VCaP (cell line): ENCODE results near the gene SIGLEC5.

Experiments used
- H3K27ac ChIP-seq: fragments of 450-650 bp; 2 replicates; pipeline ENCODE4 v1.5.1; 2017
- TF ChIP-seq, protein P1 (sequence below): fragments of 450-650 bp; conservative IDR thresholded peaks from 2 replicates; pipeline ENCODE4 v1.5.1; 2017; ENCODE audit warnings: mild to moderate bottlenecking, moderate library complexity

Gene SIGLEC5

DNA sequence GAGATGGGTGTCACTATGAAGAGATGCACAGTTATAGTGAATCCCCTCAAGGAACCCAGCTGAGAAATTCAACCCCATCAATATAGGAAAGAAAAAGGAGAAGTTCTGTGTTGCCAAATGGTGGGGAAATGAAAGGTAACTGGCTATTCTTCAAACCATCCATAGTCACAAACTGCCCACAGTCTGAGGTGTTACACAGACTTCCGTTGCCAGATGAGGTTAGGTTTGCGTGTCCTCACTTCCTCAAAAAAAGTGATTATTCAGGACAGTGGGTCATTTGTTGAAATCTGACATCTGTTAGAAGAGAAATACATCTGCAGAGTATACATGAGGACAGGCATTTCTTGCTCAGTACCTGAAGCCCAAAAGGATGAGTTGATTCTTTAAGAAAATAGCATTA lies 9.0 kb downstream of the SIGLEC5 start:
- no peak overlapping the region for H3K27ac ChIP-seq
- TF ChIP-seq, protein P1, sequence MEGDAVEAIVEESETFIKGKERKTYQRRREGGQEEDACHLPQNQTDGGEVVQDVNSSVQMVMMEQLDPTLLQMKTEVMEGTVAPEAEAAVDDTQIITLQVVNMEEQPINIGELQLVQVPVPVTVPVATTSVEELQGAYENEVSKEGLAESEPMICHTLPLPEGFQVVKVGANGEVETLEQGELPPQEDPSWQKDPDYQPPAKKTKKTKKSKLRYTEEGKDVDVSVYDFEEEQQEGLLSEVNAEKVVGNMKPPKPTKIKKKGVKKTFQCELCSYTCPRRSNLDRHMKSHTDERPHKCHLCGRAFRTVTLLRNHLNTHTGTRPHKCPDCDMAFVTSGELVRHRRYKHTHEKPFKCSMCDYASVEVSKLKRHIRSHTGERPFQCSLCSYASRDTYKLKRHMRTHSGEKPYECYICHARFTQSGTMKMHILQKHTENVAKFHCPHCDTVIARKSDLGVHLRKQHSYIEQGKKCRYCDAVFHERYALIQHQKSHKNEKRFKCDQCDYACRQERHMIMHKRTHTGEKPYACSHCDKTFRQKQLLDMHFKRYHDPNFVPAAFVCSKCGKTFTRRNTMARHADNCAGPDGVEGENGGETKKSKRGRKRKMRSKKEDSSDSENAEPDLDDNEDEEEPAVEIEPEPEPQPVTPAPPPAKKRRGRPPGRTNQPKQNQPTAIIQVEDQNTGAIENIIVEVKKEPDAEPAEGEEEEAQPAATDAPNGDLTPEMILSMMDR = no peak

DNA sequence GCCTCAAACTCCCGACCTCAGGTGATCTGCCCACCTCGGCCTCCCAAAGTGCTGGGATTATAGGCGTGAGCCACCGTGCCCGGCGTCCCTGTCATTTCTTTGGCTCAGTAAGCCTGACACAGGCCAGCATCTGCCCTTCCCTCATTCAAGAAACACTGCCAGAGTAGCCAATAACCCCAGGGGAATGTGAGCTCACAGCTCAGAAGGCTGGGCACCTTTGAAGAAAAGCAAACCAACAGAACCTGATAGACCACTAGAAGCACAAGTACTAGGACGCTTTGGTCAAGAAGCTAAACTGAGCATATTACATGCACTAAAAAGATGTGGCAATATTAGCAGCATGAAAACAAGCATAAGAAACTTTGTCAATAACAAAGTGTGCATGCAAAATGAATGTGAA lies 14.2 kb downstream of the SIGLEC5 start:
- H3K27ac ChIP-seq = peak overlapping the region; percentile 13; the same call in 1 of the 2 replicates
- TF ChIP-seq, protein P1 = no peak

DNA sequence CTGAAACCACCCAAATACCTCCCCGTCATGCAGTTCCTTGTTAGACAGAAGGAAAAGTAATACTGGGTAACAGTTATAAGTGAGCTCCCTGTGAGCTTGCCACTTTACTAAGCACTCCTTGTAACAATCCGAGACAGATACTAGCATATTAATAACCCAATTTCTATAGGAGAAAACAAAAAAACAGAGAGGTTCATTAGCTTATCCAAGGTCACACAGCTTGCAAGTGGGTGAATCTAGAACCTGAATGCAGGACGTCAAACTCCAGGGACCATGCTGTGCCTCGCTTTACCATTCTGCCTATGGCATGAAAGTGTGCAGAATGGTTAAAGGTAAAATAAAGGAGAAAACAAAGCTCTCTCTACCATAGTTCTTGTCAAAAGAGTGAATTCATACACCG lies 15.4 kb downstream of the SIGLEC5 start:
- TF ChIP-seq, protein P1 = no peak
- no peak overlapping the region for H3K27ac ChIP-seq

DNA sequence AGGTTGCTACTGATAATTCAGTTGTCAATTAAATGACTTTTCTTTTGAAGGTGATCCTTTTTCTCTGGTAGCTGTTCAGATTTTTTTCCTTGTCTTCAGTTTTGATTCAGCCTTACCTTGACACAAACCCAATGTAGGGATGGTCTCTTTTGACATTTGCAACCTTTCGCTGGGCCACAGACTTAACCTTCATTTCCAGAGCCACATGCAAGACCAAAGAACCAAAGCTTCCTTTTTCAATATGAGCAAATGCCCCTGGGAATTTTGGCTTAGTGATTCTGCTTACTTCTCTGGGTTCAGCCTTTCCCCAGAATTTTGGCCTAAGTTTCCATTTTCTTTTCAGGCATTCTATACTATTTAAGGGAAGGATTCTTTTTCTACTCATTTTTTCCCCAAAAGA lies 19.6 kb downstream of the SIGLEC5 start:
- H3K27ac ChIP-seq = no peak overlapping the region
- TF ChIP-seq, protein P1 = no peak

DNA sequence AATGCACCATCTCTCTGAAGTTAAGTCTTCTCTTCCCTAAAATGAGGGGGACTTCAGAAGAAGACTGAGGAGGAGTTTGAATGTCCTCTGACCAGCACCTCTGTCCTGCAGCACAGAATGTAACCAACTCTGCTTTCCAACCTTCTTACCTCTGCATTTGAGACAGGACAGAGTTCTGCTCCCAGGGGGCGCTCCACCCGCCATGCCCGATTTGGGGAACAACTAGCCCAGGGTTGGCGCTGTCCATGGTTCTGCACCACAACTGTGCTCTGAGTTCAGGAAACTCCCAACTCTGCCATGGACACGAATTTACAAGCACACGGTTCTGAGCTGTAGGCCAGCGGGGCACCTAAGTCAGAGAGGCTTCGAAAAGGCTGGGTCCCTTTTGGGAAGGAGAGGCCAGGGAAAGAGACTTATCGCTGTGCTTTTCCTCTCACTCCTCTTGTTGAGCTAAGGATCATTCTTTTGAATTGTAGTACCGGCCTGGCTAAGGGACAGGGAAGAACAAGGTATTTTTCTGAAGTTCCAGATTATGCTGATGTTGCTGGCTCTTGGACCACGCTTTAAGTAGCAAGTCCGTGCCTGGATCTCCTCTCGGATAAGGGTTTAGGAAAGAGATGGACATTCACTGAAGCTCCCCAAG lies 22.2 kb downstream of the SIGLEC5 start:
- H3K27ac ChIP-seq = no peak overlapping the region

DNA sequence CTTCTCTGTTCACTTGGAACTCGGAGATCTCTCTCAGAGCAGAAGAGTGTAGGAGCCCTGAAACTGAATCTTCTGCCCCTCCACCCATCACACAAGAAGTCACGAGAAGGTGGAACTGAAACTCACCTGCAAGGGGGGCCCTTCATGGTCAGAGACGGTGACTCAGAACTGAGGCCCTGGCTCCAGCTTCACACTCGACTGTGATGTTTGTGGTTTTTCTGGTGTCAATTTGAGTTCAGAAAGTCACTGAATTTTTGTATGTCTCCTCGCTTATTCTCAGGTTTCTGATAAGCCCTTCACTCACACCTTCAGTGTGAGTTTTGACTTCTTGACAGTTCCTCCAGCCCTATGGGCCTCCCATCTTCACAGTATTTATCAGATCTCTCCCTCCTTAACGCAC lies 23.1 kb downstream of the SIGLEC5 start:
- TF ChIP-seq, protein P1 = no peak

More for the DNA sequence above, 22.2 kb downstream of the SIGLEC5 start:
- TF ChIP-seq, protein P1 = 0 out of 2 replicates have a peak, but pooled peaks have one; percentile 14

DNA sequence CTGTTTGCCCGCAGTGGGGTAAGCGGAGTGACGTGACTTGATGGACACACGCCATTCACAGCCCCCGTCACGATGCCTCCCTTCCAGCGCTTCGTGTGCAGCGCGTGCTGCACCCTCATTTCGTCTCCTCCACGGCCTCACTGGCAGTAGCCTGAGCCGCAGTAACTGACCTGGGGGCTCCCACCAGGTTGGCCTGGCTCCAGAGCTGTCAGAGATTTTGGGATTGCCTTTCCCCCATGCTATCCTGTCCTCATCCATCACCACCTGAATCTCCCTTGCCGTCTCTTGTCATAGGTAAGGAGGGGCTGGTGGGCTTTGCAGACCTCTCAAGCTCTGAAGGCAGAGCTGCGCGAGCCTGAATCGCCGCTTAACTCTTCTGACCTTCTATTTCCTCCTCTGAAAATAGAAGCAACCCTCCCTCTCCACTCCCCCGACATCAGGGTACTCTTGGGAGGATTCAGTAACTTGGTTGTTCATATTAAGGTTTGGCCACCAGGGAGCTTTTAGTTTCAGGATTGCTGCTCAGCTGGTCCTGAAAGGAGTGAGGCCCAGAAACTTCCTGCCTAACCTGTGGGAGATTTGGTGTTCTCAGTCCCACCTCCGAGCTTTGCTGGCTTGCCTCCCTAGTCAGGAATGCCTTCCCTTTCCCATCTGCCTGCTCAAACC lies 27.9 kb downstream of the SIGLEC5 start:
- TF ChIP-seq, protein P1 = no peak
- H3K27ac ChIP-seq = no peak overlapping the region

More for the DNA sequence above, 23.1 kb downstream of the SIGLEC5 start:
- no peak overlapping the region for H3K27ac ChIP-seq
